Activated CD4-positive, CD25-positive, alpha-beta regulatory T cell treated with anti-CD3 and anti-CD28 coated beads, Interleukin-2, amount 50 U/mL, for 72 hours (primary cell): ENCODE data around the gene CFAP97D1.

ENCODE experiments used
- DNase-seq: peaks from one replicate; pipeline ENCODE4 v3.0.0; 2021

The CFAP97D1 gene

DNA sequence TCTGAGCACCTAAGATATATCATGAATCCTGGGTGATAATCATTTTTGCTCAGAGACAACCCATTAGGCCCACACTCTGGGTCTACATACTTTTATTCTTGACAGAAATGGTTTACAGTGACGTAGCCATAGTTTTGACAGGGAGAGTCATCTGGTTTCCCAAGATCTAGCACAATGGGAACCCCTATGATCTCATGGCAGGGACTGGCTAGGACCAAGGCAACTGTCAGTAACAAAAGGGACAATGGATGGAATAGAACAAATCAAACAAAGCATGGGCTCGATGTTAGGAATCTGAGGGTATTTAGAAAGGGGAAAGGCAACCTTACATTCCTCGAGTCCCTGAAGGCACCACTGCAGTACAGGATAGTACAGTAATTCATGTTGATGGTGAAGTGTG, 20.5 kb downstream of the CFAP97D1 start:
- no peak for DNase-seq

DNA sequence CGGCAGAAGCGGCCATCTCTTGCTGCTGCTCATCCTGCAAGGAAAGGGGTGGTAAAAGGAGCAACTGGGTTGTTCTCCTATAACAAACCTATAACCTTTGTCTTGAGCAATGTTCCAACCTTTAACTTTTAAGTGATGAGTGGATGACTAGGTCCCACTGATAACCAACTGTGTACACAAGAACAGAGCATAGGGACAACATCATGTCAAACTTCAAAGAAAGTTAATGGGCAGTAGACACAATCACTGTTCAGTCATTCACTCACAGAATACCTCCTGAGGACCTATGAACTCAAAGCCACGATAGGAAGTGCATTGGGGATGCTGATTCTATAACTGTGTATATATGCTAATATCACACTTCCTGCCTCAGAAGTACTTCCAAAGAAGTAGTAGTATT, 21.6 kb downstream of the CFAP97D1 start:
- DNase-seq, result no peak

DNA sequence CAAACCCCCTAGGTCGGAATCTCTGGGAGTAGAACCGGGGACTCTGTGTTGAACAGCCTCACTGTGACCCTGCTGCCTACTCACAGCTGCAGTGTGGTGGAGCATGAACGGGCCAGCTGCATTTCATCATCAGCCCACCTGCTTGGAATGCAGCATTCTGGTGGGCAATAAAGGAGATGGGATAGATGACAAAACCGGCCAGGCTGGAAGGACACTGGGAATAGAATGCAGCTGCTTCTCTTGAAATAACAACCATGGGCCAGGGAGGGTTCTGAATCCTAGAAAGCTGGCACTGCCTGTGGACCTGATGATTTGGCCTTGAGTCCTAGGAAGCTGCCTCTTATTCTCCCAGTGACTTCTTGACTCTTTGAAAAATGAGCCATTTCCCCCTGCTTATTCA, 23.5 kb downstream of the CFAP97D1 start:
- no peak for DNase-seq

DNA sequence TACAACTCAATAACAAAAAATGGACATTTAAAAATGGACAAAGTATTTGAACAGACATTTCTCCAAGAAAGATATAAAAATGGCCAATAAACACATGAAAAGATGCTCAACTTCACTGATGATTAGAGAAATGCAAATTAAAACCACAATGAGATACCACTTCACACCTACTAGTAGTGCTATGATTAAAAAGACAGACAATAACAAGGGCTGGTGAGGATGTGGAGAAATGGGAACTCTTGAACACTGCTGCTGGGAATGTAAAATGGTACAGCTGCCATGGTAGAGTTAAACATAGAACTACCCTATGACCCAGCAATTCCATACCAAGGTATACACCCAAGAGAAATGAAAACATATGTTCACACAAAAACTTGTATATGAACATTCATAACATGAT, 24.9 kb downstream of the CFAP97D1 start:
- no peak for DNase-seq

DNA sequence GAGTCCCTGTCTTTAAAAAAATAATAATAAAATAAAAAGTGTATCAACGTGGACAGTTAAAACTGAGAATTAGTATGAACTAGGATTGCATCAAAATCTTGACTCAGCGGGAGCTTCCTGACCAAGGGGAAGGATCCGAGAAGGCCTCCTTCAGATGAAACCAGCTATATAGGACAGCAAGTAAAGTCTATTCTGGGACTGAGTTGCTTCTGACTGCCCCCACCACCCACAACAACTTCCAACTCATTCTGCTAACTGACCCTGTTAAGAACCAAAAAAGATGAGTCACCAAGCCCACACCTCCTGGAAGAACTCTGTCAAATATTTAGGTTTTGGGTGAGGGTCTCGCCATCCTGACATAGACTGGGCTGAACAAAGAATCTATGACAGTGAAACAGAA, 27.8 kb downstream of the CFAP97D1 start:
- DNase-seq, result no peak

DNA sequence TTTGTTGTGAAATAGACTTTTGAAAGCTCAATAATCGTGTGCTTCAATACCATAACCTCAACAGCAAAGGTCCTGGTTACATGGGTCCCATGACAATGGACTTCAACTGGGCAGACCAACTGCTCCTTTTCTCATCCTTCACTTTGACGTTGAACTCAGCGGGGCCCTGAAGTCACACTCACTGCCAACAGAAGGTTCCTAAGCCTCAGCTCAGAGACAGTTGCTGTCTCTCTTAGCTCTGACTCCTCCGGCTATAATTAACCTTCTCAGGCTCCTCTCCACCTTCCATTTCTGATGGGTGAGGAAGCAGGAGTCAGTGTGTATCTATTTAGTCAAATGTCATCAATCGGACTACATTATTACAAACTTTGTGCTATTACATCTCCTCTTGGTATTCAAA, 28.9 kb downstream of the CFAP97D1 start:
- DNase-seq, result no peak

DNA sequence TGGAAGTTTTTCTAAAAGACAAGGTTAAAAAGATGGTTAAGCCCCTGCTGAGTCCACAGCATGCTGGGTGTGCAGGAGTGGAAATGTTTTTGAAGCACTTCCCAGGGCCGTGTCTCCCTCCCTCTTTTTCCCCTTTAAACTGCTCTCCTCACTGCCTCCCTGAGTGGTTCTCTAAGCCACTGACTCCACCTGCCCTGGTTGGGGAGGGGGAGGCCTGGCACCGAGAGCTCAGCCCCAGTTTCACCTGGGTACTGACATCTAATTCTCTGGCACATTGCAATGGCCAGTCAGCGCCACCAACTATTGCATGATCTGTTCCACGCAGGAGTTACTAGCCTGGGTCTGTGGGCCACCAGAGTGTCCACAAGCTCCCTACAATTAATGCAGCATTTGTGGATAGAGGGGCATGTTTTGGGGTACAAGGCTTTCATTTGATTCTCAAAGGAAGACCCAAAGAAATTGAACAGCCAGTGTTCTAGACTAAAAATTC, 30.0 kb downstream of the CFAP97D1 start:
- DNase-seq, result no peak

DNA sequence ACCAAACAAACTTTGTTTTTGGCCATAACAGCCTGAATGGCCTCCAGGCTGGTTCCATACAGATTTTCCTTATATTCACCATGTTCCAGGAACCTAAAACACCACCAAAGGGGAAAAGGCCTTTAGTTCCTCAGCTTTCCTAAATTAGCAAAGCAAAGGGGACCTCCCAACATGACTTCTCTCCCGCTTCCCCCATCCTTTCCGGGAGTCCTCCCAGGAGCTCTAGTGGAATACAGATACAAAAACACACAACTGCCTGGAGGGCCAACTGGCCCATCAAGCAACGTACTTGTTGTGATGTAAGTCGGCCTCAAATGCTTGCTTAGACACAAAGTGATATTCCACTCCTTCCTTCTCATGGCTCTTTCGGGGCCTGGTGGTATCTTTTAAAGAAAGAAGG, 30.6 kb downstream of the CFAP97D1 start:
- no peak for DNase-seq

DNA sequence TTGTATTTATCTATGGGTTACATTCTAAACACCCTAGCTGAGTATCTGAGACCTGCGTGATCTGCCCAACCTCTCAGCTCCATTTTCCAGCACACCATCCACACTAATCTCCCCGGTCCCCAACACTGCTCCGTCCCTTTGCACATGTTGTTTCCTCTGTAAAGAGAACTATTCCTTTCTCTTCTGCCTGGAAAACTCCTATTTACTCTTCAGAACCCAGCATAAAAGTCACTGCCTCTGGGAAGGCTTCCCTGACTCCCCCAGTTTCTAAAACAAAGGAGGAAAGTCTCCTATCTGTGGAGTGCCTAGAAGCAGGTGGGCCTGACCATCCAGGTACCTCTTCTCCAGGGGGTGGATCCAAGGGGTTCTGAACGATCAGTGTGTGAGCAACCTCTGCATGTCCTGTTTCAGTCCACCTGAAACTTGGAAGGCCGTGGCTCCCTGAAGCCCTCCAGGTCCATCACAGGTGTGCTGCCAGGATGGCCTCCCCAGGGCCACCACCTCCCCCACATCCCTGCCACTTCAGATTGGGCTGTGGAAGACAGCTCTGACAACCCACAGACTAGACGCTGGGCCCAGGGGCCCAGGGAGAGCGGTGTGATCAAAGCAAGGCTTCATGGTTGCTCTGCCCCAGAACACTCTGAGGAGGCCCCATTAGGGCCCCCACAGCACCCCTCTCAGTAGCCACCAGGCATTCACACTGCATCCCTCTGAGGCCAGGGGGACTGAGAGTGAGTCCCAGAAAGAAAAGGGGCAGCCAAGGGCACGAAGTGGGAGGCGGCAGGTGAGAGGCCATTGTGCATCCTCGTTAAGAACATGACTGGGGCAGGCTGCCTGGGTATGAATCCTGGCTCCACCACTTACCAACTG, 32.4 kb downstream of the CFAP97D1 start:
- no peak for DNase-seq

DNA sequence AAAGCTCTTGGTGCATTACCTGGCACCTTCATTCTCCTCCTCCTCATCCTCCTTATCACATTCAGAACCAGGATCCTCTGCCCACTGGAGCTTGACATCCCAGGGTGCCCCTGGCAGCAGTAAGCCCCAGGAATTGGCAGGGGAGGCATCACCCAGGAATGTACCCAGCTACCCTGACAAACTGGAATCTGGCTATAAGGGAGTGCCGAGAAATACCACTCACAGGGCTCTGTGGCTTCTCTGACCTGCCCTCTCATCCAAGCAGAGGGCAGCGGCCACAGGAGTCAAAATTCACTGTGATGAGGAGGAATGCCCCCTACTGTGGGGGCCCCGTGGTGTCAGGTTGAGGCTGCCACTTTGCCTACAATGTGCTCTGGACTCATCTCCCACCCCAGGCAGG, 33.2 kb downstream of the CFAP97D1 start:
- no peak for DNase-seq

DNA sequence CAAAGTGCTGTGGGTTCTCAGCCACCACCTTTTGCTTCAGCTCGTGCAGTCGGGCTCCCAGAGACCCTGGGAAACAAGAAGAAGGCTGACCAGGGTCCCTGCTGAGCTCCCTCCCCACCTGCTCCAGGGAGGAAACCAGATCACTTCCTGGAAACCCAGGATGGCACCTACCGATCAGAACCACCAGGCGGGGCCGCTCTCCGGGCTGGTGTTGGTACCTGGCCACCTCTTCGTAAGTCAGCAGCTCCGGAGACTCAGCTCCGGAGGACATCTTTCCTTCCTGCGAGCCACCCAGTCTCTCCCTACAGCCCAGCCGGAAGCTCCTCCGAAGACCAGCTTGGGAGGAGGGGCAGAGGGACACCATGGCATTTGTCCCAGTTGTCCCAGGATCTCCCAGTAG, 33.8 kb downstream of the CFAP97D1 start:
- peak; percentile 6 for DNase-seq

DNA sequence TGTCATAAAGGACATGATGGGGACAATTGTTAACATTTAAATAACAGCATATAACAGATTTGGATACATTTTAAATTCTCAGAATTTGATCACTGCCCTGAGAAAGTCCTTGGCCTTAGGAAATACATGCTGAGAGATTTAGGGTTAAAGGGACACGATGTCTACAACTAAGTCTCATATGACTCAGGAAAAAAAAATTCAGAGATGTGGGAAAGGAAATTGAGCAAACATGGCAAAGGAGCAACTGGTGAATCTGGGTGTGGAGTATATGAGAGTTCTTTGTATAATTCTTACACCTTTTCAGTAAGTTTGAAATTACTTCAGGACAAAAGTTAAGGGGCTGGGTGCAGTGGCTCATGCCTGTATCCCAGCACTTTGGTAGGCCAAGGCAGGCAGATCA, 34.5 kb downstream of the CFAP97D1 start:
- no peak for DNase-seq

DNA sequence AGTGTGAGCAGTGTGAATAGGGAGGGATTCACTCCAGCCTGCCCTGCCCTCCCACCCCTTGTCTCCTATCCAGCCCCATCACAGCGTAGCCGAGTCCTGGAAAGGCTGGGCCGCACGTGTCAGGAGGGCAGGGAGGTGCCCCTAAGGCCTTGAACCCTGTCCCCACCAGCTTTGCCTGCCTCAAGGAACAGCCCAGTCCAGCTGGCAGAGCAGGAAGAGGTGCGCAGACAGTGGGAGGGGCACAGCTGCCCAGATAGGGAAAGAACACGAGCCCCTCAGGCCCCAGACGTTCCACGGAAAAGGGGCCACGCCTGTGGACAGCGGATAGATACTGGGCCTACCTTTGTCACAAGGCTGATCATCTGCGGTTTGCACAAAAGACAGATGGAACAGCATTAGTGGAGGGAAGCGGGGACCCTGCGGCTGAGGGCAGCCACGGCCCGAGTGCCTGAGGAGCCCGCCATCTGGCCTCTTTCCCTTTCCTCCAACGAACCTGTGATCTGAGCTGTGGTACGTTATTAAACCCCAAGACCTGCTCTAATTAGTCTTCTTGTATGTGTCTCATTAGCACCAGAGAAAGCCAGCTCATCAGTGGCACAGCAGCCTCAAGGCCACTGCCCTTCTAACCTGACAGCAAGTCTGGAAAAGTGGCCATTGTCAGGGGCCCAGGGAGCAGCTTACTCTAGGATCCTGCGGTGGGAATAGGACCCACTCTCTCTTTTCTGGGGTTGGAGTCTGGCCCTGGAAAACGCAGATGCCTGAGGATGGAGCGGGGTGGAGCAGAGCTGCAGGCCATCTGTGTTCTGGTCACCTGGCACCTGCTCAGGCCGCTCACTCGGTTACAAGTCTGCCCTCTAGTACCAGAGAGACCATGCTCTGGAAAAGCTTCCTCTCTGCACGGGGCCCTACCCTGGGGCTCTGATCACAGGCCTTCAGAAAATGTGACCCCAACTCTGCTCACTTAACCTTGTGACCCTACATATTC, 36.4 kb downstream of the CFAP97D1 start:
- DNase-seq, result peak; percentile 17

DNA sequence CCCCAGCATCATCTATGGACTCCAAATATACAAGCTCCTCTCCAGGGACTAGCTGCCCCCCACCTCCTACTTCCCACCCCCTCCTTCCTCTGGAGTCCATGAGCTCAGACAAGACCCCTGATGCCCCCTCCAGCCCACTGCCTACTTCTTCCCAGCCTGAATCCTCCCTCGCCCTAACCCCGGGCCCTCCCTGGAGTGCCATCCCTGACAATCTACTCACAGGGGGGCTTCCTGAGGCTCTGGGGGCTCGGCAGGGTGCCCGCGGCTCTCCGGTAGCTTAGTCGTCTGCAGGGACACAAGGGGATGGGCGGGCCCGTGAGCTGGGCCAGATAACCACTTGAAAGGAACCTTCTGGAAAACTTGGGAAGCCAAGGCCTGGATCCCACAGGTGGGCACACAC, 37.6 kb downstream of the CFAP97D1 start:
- peak; percentile 6 for DNase-seq

DNA sequence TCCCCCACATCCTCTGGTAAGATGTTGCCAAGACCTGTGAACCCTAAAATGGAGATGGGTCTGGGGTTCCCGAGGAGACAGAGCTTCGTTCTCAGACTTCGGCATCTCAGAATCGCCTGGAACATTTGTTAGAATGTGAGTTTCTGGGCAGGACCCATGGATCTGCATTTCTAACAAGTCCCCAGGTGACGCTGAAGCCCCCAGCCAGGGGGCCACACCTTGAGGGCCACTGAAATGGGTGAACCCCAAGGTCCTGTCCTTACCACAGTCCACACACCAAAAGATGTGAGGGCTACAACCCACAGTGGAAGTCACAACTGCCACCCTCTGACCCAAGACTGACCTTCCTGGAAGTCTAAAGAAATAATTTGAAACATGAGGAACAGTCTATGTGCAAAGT, 38.7 kb downstream of the CFAP97D1 start:
- DNase-seq, result peak; percentile 5

DNA sequence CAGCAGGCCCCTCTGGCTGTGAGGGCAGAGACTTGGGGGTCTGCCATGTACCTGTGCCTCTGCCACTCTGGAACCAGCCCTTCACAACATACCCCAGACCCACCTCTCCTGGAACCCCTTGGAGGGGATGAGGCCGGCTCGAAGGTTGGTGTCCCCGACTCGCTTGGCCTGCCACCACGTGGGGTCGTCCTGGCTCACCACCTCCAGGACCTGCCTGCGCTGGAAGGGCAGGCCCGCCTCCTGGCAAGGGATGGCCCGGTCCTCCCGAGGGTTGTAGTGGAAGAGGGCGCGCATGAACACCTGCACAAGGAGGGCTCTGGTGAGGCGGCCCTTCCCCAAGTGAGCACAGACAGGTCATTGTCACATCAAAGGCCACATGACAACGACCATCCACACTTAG, 40.5 kb downstream of the CFAP97D1 start:
- no peak for DNase-seq

DNA sequence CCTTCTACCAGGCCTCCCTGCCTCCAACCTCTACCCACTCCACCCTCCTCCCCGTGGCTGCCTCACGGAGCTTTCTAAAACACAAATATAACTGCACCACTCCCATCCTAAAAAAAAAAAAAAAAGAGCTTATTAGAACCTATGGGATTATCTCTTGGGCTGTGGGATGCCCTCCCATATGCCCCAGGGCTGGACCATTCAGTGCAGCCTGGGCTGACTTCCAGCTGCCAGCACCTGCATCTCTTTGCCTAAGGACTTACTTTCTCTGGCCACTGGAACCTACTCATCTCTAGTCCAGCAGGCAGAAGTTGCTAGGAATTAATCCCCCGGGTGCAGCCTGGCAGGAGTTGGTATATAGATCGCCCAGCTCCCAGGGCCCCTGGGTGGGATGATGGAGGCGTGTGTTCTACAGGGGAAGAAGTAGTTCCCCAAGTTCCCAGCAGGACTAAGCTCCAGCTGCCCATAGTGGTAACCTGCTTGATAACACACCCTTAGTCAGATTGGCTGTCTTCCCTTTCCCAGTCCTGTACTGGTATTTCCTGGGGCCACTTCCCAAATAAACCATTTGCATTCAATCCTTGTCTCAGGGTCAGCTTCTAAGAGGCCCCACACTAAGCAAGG, 42.4 kb downstream of the CFAP97D1 start:
- no peak for DNase-seq

DNA sequence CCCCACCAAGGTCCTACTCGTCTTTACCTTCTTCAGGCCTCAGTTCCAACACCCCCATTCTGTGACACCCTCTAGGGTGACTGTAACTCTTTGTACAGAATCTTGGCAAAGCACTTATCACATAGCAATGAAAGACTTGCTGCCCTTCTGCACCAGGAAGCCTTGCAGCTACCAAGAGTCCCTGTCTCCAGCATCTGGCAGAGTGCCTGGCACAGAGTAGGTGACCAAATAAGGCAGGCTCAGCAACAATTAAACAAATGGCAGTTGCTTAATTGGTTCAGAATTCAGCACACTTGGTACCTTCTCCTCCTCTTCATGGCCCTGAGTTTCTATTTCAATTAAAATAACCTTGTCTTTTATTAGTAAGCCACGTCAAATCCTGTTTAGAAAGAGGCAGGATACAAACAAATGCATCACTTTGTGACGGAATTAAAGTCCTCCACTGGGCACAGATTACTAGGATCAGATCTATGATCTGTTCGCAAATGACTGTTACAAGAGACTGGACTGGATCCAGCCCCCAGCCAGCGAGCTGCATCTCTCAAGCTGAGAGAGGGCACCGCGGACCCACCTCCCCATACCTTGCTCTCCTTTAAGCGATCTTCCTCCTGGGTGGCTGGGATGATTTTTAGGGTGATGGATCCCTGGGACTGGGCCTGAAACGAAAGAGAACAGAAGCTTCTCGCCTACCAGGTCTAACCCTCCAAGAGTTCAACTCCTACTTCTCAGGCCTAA, 43.3 kb downstream of the CFAP97D1 start:
- no peak for DNase-seq

DNA sequence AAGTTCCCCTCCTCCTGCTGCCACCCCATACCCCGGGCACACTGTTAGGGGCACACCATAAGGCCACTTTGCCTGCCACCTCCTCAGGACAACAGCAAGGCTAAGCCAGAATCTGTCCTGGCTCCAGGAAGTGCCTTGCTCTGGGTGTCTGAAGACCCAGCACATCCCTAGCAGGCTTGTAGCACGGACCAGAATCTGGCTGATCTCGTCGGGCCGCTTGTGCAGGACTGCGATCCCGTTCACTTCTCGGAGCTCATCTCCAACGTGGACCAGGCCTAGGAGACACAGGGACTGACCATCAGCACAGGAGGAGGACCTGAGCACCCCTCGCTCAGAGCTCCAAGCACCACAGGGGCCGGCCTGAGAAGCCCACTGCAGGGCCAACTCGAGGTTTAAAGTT, 45.3 kb downstream of the CFAP97D1 start:
- DNase-seq, result no peak

DNA sequence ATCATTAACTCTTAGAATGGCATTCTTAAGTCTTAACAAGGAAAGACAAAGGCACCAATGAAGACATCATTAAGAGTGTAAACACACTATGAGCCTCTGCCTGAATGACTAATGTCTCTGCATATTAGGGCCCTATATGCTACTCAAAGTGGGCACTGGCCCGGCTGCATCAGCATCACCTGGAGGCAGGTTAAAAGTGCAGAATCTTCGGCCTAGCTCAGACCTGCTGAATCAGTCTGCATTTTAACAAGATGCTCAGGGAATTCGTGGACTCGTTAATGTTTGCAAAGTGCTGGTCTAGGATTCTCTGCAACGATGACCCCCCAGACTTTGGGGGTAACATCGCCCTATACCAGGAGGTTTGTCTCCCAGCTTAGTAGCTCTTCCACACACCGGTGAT, 46.0 kb downstream of the CFAP97D1 start:
- no peak for DNase-seq

DNA sequence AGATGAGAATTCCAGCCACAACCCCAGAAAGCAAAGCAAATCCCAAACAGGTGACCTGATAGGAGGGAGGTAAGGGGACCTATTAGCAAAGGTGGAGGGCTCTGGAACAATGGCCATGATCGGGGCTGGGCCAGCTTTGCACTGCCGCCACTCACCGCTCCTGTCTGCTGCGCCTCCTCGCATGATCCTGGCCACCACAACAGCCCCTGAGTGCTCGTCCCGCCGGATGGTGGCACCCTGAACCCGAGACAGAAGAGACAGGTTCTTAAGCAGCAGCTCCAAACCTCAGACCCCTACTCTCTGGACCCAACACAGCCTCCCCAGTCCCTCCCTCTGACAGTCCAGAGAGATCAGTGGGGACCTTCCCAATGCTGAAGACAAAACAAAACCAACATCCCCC, 47.4 kb downstream of the CFAP97D1 start:
- DNase-seq, result no peak

DNA sequence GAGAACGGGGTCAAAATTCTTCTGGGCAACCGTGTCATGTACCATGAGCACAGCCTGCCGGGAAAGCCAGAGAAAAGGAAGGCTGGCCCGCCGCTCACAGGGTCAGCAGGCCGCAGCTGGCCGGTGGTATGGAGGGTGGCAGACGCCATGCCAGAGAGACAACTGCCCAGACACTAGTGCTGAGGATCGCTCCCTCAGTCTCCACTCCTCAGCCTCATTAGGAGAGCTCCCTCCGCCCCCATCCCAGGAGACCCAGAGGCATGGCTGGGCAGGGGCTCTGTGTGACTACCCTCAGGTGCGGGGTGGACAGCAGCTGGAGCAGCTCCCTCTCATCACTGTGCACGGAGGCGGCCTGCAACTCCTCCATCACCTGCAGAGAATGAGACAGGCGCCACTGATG, 49.5 kb downstream of the CFAP97D1 start:
- no peak for DNase-seq
